HEK293T (cell line): Measurements from ENCODE around the gene USP21.

Experiments used
- BHLHE40 ChIP-seq: fragments of 450-650 bp; IDR thresholded peaks from 2 replicates; pipeline ENCODE4 v1.6.1; 2016; ENCODE audit warnings: mild to moderate bottlenecking, moderate library complexity, borderline replicate concordance
- ELF4 ChIP-seq: fragments of 450-650 bp; IDR thresholded peaks from 2 replicates; pipeline ENCODE4 v1.6.1; 2017; ENCODE audit warnings: antibody characterized with exemption
- FOXA1 ChIP-seq: fragments of 450-650 bp; IDR thresholded peaks from 2 replicates; pipeline ENCODE4 v1.6.1; 2016; ENCODE audit warnings: mild to moderate bottlenecking
- FOXM1 ChIP-seq: fragments of 450-650 bp; IDR thresholded peaks from 2 replicates; pipeline ENCODE4 v1.6.1; 2017; ENCODE audit warnings: mild to moderate bottlenecking, borderline replicate concordance
- HDGF ChIP-seq: fragments of 450-650 bp; IDR thresholded peaks from 2 replicates; pipeline ENCODE4 v1.6.1; 2017; ENCODE audit warnings: antibody characterized with exemption, borderline replicate concordance
- LEF1 ChIP-seq: fragments of 450-650 bp; IDR thresholded peaks from 2 replicates; pipeline ENCODE4 v1.6.1; 2017; ENCODE audit warnings: mild to moderate bottlenecking, borderline replicate concordance
- NFRKB ChIP-seq: fragments of 450-650 bp; IDR thresholded peaks from 2 replicates; pipeline ENCODE4 v1.6.1; 2016; ENCODE audit warnings: mild to moderate bottlenecking, moderate library complexity
- SP1 ChIP-seq: fragments of 450-650 bp; IDR thresholded peaks from 2 replicates; pipeline ENCODE4 v1.6.1; 2017
- SUZ12 ChIP-seq: fragments of 450-650 bp; IDR thresholded peaks from 2 replicates; pipeline ENCODE4 v1.6.1; 2016; ENCODE audit warnings: mild to moderate bottlenecking

DNA sequence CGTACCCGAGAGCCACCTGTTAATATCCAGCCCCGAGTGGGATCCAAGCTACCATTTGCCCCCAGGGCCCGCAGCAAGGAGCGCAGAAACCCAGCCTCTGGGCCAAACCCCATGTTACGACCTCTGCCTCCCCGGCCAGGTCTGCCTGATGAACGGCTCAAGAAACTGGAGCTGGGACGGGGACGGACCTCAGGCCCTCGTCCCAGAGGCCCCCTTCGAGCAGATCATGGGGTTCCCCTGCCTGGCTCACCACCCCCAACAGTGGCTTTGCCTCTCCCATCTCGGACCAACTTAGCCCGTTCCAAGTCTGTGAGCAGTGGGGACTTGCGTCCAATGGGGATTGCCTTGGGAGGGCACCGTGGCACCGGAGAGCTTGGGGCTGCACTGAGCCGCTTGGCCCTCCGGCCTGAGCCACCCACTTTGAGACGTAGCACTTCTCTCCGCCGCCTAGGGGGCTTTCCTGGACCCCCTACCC lies 1.4 kb downstream of the USP21 start:
- TF ChIP-seq BHLHE40 (no peak), FOXM1 (no peak), NFRKB (no peak), LEF1 (no peak), SP1 (no peak), HDGF (no peak), SUZ12 (no peak), ELF4 (no peak), FOXA1 (no peak)
